Loucy (cell line): ENCODE measurements around the gene TRIM22.
"Not testable (repeated sequence)": the region's sequence is repeated elsewhere in the genome, so short reads cannot be mapped to it uniquely, and the experiment has no call there.

Experiments used
- H2AFZ ChIP-seq: fragments of 200-600 bp; sonication (generic); 2 replicates; pipeline ENCODE4 v1.6.0; 2016; ENCODE audit warnings: antibody characterized with exemption, mild to moderate bottlenecking, low read length, moderate library complexity
- H3F3A ChIP-seq: fragments of 200-600 bp; 2 replicates; pipeline ENCODE4 v1.6.0; 2016; ENCODE audit warnings: antibody characterized with exemption, low read depth, mild to moderate bottlenecking
- H3K27me3 ChIP-seq: fragments of 200-600 bp; sonication (generic); 2 replicates; pipeline ENCODE4 v1.6.1; 2014; ENCODE audit warnings: low read length, mild to moderate bottlenecking; ENCODE audit not compliant: insufficient read depth, poor library complexity, severe bottlenecking
- H3K36me3 ChIP-seq: fragments of 200-600 bp; sonication (generic); 2 replicates; pipeline ENCODE4 v1.6.1; 2016; ENCODE audit warnings: low read length; ENCODE audit not compliant: insufficient read depth
- H3K4me1 ChIP-seq: fragments of 200-600 bp; sonication (generic); 2 replicates; pipeline ENCODE4 v1.5.1; 2014; ENCODE audit warnings: low read length, mild to moderate bottlenecking; ENCODE audit not compliant: insufficient read depth, poor library complexity, severe bottlenecking
- H3K4me2 ChIP-seq: fragments of 200-600 bp; sonication (generic); 2 replicates; pipeline ENCODE4 v1.6.0; 2014; ENCODE audit warnings: antibody characterized with exemption, low read length, low read depth, mild to moderate bottlenecking; ENCODE audit not compliant: poor library complexity, severe bottlenecking
- H3K4me3 ChIP-seq: fragments of 200-600 bp; sonication (generic); 2 replicates; pipeline ENCODE4 v1.5.1; 2014; ENCODE audit warnings: low read length, mild to moderate bottlenecking, mixed read lengths; ENCODE audit not compliant: poor library complexity, severe bottlenecking
- H3K79me2 ChIP-seq: fragments of 200-600 bp; sonication (generic); 2 replicates; pipeline ENCODE4 v1.6.1; 2014; ENCODE audit warnings: low read length; ENCODE audit not compliant: insufficient read depth
- H3K9ac ChIP-seq: fragments of 200-600 bp; sonication (generic); 2 replicates; pipeline ENCODE4 v1.6.0; 2014; ENCODE audit warnings: mild to moderate bottlenecking, low read depth, low read length, moderate library complexity; ENCODE audit not compliant: poor library complexity, severe bottlenecking
- H3K9me2 ChIP-seq: fragments of 200-600 bp; sonication (generic); replicated peaks from 2 replicates; pipeline ENCODE4 v1.6.1; 2016; ENCODE audit warnings: low read depth, low read length, mixed read lengths
- H3K9me3 ChIP-seq: fragments of 200-600 bp; sonication (generic); 2 replicates; pipeline ENCODE4 v1.6.1; 2014; ENCODE audit warnings: mild to moderate bottlenecking, antibody characterized with exemption, low read length, low read depth; ENCODE audit not compliant: insufficient read depth
- H4K20me1 ChIP-seq: fragments of 200-600 bp; sonication (generic); 2 replicates; pipeline ENCODE4 v1.6.0; 2014; ENCODE audit warnings: antibody characterized with exemption, low read length, mild to moderate bottlenecking; ENCODE audit not compliant: insufficient read depth, poor library complexity, severe bottlenecking
- EZH2phosphoT487 ChIP-seq: fragments of 200-600 bp; IDR thresholded peaks from 2 replicates; pipeline ENCODE4 v1.6.1; 2018; ENCODE audit warnings: antibody characterized with exemption, mild to moderate bottlenecking, moderate library complexity, borderline replicate concordance
- TF ChIP-seq, protein P1 (sequence below): fragments of 200-600 bp; sonication (generic); conservative IDR thresholded peaks from 2 replicates; pipeline ENCODE4 v1.5.1; 2014; ENCODE audit warnings: mild to moderate bottlenecking, antibody characterized with exemption, low read length

TRIM22 gene

DNA sequence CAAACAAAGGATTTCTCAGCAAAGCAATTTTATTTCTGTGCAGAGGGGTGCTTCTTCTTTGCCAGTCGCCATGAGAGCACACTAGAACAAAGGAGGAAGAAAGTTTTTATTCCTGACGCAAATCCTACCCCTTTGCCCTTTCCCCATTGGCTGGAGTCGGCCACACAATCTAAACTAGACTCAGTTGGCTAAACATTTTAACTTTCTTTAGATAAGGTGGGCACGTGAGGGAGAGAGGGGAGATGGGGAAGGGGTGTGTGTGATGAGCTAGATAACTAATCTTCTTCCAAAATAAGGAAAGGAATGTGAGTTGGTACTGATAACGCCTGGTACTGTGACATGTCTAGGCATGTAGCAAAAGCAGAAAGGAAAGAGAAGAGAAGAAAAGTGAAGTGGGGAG is 626 bp downstream of the TRIM22 start:
- TF ChIP-seq EZH2phosphoT487 = no peak
- TF ChIP-seq, protein P1, sequence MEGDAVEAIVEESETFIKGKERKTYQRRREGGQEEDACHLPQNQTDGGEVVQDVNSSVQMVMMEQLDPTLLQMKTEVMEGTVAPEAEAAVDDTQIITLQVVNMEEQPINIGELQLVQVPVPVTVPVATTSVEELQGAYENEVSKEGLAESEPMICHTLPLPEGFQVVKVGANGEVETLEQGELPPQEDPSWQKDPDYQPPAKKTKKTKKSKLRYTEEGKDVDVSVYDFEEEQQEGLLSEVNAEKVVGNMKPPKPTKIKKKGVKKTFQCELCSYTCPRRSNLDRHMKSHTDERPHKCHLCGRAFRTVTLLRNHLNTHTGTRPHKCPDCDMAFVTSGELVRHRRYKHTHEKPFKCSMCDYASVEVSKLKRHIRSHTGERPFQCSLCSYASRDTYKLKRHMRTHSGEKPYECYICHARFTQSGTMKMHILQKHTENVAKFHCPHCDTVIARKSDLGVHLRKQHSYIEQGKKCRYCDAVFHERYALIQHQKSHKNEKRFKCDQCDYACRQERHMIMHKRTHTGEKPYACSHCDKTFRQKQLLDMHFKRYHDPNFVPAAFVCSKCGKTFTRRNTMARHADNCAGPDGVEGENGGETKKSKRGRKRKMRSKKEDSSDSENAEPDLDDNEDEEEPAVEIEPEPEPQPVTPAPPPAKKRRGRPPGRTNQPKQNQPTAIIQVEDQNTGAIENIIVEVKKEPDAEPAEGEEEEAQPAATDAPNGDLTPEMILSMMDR = no peak
- H3K4me2 ChIP-seq = peak overlapping the region; percentile 79
- H3K36me3 ChIP-seq = no peaks in the 10 kb centered on the region
- no peaks in the 10 kb centered on the region for H3K79me2 ChIP-seq
- H3K27me3 ChIP-seq = no peaks in the 10 kb centered on the region
- no peaks in the 10 kb centered on the region for H3K9me2 ChIP-seq
- no peaks in the 10 kb centered on the region for H3F3A ChIP-seq
- no peaks in the 10 kb centered on the region for H3K9me3 ChIP-seq
- no peaks in the 10 kb centered on the region for H4K20me1 ChIP-seq
- H3K9ac ChIP-seq = peak overlapping the region; percentile 82
- H2AFZ ChIP-seq = peak overlapping the region; percentile 44; the same call in 1 of the 2 replicates
- H3K4me3 ChIP-seq = peak overlapping the region; percentile 72
- peaks cover 20% of the 10 kb centered on the region for H3K4me1 ChIP-seq

GRCh38 chr11:5690736-5691135 is 1.1 kb downstream of the TRIM22 start:
- Histone ChIP-seq H3K4me1 (peaks cover 19% of the 10 kb centered on the region), H3K9me3 (no peaks in the 10 kb centered on the region), H3K9ac (peak overlapping the region; percentile 82), H3K27me3 (no peaks in the 10 kb centered on the region), H2AFZ (peak overlapping the region; percentile 44), H3K9me2 (no peaks in the 10 kb centered on the region), H3K4me2 (peak overlapping the region; percentile 79), H3F3A (no peaks in the 10 kb centered on the region), H4K20me1 (no peaks in the 10 kb centered on the region), H3K36me3 (no peaks in the 10 kb centered on the region), H3K79me2 (no peaks in the 10 kb centered on the region), H3K4me3 (peak overlapping the region; percentile 72)
- TF ChIP-seq, protein P1 = no peak
- TF ChIP-seq EZH2phosphoT487 = no peak

DNA sequence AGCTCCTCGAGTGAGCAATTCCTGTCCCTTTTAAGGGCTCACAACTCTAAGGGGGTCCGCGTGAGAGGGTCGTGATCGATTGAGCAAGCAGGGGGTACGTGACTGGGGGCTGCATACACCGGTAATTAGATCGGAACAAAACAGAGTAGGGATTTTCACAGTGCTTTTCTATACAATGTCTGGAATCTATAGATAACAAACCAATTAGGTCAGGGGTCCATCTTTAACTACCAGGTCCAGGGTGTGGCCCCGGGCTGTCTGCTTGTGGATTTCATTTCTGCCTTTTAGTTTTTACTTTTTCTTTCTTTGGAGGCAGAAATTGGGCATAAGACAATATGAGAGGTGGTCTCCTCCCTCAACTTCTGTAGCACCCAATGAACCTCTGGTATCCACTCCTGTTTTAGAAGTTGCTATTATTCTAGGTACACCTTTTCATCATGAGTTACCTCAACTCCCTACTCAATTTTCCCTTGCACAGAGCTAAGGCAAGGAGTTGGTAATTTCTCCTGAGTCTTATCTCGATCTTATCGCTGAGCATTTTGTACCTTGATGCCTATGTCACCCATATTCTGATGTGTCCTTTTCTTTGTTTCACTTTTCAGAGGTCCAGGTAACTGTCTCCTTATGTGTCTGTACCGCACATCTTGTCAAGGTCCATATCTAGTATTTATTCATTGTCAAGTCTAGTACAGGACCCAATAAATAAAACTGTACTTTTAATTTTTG is 1.8 kb downstream of the TRIM22 start:
- Histone ChIP-seq H3K9ac (peak overlapping the region; percentile 82), H2AFZ (peak overlapping the region; percentile 44), H3K4me1 (peaks cover 19% of the 10 kb centered on the region), H3K4me3 (peak overlapping the region; percentile 72), H3K4me2 (peak overlapping the region; percentile 79)
- H4K20me1 ChIP-seq, H3K9me2 ChIP-seq, H3K79me2 ChIP-seq, H3K36me3 ChIP-seq, H3K27me3 ChIP-seq, H3F3A ChIP-seq, H3K9me3 ChIP-seq: not testable (repeated sequence)

DNA sequence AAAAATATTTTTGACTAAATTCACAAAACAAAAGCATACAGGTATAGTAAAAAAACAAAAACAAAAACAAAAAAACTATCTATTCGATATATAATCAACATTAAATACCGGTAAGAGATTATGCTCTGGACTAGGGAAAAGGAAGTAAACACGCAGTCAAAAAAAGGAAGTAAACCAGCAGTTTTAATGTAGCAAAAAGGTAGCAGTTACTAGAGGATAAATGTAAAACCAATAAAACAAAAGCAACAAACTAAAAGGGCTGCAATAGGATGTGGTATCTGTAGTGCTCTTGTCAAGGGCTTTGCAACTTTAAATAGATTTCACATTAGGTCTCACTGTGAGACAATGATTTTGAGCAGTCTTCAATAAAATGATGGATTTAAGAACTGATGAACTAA is 2.4 kb downstream of the TRIM22 start:
- Histone ChIP-seq H3K9me2 (no peaks in the 10 kb centered on the region), H3K79me2 (no peaks in the 10 kb centered on the region), H3K4me1 (peaks cover 19% of the 10 kb centered on the region), H3K4me3 (peak overlapping the region; percentile 72), H3K27me3 (no peaks in the 10 kb centered on the region), H4K20me1 (no peaks in the 10 kb centered on the region), H2AFZ (0 out of 2 replicates have a peak overlapping the region, but pooled peaks have one; percentile 29), H3K4me2 (peak overlapping the region; percentile 79), H3K36me3 (no peaks in the 10 kb centered on the region), H3K9ac (peak overlapping the region; percentile 82), H3K9me3 (no peaks in the 10 kb centered on the region), H3F3A (no peaks in the 10 kb centered on the region)
- TF ChIP-seq EZH2phosphoT487 = no peak
- TF ChIP-seq, protein P1 = no peak
